Osteoblast (primary cell): ENCODE data around the gene RTL1. TPM values are rescaled to one million over a fixed set of nuclear protein-coding genes. Genes with fewer than 3 reads are reported as not detected.

Experiments used
- DNase-seq: peaks from one replicate; pipeline ENCODE4 v3.0.0; 2011; ENCODE audit warnings: low spot score, mixed read lengths; ENCODE audit not compliant: insufficient read length; ENCODE audit errors: missing footprints
- H2AFZ ChIP-seq: 2 replicates; pipeline ENCODE4 v1.6.0; 2011; ENCODE audit warnings: mild to moderate bottlenecking, low read length
- H3K27ac ChIP-seq: 2 replicates; pipeline ENCODE4 v1.5.1; 2011; ENCODE audit warnings: mild to moderate bottlenecking, low read depth, low read length, moderate library complexity
- H3K27me3 ChIP-seq: 2 replicates; pipeline ENCODE4 v1.6.0; 2012; ENCODE audit warnings: mild to moderate bottlenecking, control low read depth, inconsistent platforms, low read length, moderate library complexity; ENCODE audit not compliant: insufficient read depth
- H3K36me3 ChIP-seq: 2 replicates; pipeline ENCODE4 v1.5.1; 2011; ENCODE audit warnings: mild to moderate bottlenecking, low read length, control low read depth, moderate library complexity; ENCODE audit not compliant: insufficient read depth
- H3K4me1 ChIP-seq: 2 replicates; pipeline ENCODE4 v1.5.1; 2011; ENCODE audit warnings: mild to moderate bottlenecking, low read length, control low read depth, moderate library complexity; ENCODE audit not compliant: insufficient read depth
- H3K4me2 ChIP-seq: 2 replicates; pipeline ENCODE4 v1.6.0; 2011; ENCODE audit warnings: mild to moderate bottlenecking, low read length; ENCODE audit not compliant: insufficient read depth
- H3K4me3 ChIP-seq: fragments of 200-600 bp; sonication (generic); 3 replicates; pipeline ENCODE4 v1.5.1; 2012; ENCODE audit warnings: mild to moderate bottlenecking, low read length, inconsistent platforms; ENCODE audit not compliant: insufficient read depth
- H3K79me2 ChIP-seq: 2 replicates; pipeline ENCODE4 v1.6.0; 2012; ENCODE audit warnings: mild to moderate bottlenecking, low read length, control low read depth, inconsistent platforms; ENCODE audit not compliant: insufficient read depth
- H3K9me3 ChIP-seq: 2 replicates; pipeline ENCODE4 v1.5.1; 2011; ENCODE audit warnings: low read depth, low read length, control low read depth
- H4K20me1 ChIP-seq: 2 replicates; pipeline ENCODE4 v1.6.0; 2012; ENCODE audit warnings: mild to moderate bottlenecking, low read length, control low read depth; ENCODE audit not compliant: insufficient read depth
- CTCF ChIP-seq: IDR thresholded peaks from 2 replicates; pipeline ENCODE4 v1.5.1; 2011; ENCODE audit warnings: mild to moderate bottlenecking, low read depth, low read length, moderate library complexity; ENCODE audit errors: extremely low read depth
- total RNA-seq: library from RNA; depleted of rRNA; stranded (reverse); fragments of >200 nt; gene quantifications from 2 replicates; pipeline ENCODE4 v1.2.3, GENCODE V29; 2012

The RTL1 gene
- total RNA-seq, 1 donor: not detected

GRCh38 chr14:100871234-100872186, 32.0 kb downstream of the RTL1 start:
- peaks cover 13% of the 10 kb centered on the region for H3K36me3 ChIP-seq
- no peak overlapping the region for H3K4me2 ChIP-seq
- DNase-seq: peak; percentile 88
- H2AFZ ChIP-seq: no peak overlapping the region
- no peaks in the 10 kb centered on the region for H3K9me3 ChIP-seq
- peaks cover 59% of the 10 kb centered on the region for H4K20me1 ChIP-seq
- peak overlapping the region; percentile 13 for H3K27ac ChIP-seq
- H3K27me3 ChIP-seq: no peaks in the 10 kb centered on the region
- no peak for TF ChIP-seq CTCF
- H3K79me2 ChIP-seq: peaks cover 55% of the 10 kb centered on the region
- H3K4me3 ChIP-seq: no peak overlapping the region
- H3K4me1 ChIP-seq: no peaks in the 10 kb centered on the region

GRCh38 chr14:100868621-100869370, 34.7 kb downstream of the RTL1 start:
- H4K20me1 ChIP-seq: peaks cover 61% of the 10 kb centered on the region
- no peak for TF ChIP-seq CTCF

GRCh38 chr14:100867631-100868315, 35.7 kb downstream of the RTL1 start:
- no peak overlapping the region for H2AFZ ChIP-seq
- peaks cover 63% of the 10 kb centered on the region for H4K20me1 ChIP-seq
- H3K9me3 ChIP-seq: no peaks in the 10 kb centered on the region
- H3K4me2 ChIP-seq: no peak overlapping the region
- H3K79me2 ChIP-seq: peaks cover 52% of the 10 kb centered on the region
- DNase-seq: peak; percentile 82
- H3K27ac ChIP-seq: no peak overlapping the region
- peaks cover 32% of the 10 kb centered on the region for H3K36me3 ChIP-seq
- H3K4me1 ChIP-seq: peaks cover 8% of the 10 kb centered on the region
- H3K4me3 ChIP-seq: no peak overlapping the region
- no peak for TF ChIP-seq CTCF
- H3K27me3 ChIP-seq: no peaks in the 10 kb centered on the region

More at GRCh38 chr14:100868621-100869370, 34.7 kb downstream of the RTL1 start:
- H3K4me3 ChIP-seq: no peak overlapping the region
- H3K4me1 ChIP-seq: peaks cover 8% of the 10 kb centered on the region
- H3K36me3 ChIP-seq: peaks cover 25% of the 10 kb centered on the region
- H3K79me2 ChIP-seq: peaks cover 48% of the 10 kb centered on the region
- H3K4me2 ChIP-seq: no peak overlapping the region
- no peaks in the 10 kb centered on the region for H3K9me3 ChIP-seq
- H3K27me3 ChIP-seq: no peaks in the 10 kb centered on the region
- H3K27ac ChIP-seq: no peak overlapping the region
- DNase-seq: peak; percentile 56
- H2AFZ ChIP-seq: no peak overlapping the region
